Chondrocyte (in vitro differentiated cells): ENCODE data around the gene HES5. TPM values are rescaled to one million over a fixed set of nuclear protein-coding genes. Genes with fewer than 3 reads are reported as not detected.
A peak's percentile ranks its signal among the peaks of the same experiment; 100 is the strongest.
"Not testable (repeated sequence)": the region's sequence is repeated elsewhere in the genome, so short reads cannot be mapped to it uniquely, and the experiment has no call there.

Experiments
- DNase-seq: peaks from one replicate; pipeline ENCODE4 v3.0.0; 2021; ENCODE audit warnings: mixed read lengths, low spot score
- H3K27ac Mint-ChIP-seq: one replicate; pipeline ENCODE4 v1.8.0; 2021; ENCODE audit warnings: mild to moderate bottlenecking, moderate library complexity, mixed read lengths; ENCODE audit not compliant: unreplicated experiment
- H3K27me3 Mint-ChIP-seq: 2 replicates; pipeline ENCODE4 v1.8.0; 2021; ENCODE audit warnings: low read depth, mixed read lengths
- H3K36me3 Mint-ChIP-seq: 2 replicates; pipeline ENCODE4 v1.8.0; 2021; ENCODE audit warnings: low read depth, mixed read lengths
- H3K4me1 Mint-ChIP-seq: 2 replicates; pipeline ENCODE4 v1.8.0; 2021; ENCODE audit warnings: low read depth, mild to moderate bottlenecking, mixed read lengths
- H3K4me3 Mint-ChIP-seq: one replicate; pipeline ENCODE4 v1.8.0; 2021; ENCODE audit warnings: mild to moderate bottlenecking, moderate library complexity, mixed read lengths; ENCODE audit not compliant: unreplicated experiment
- H3K9me3 Mint-ChIP-seq: 2 replicates; pipeline ENCODE4 v1.8.0; 2021; ENCODE audit warnings: low read depth, mixed read lengths
- CTCF ChIP-seq: fragments of 200-600 bp; sonication (generic); IDR thresholded peaks from 2 replicates; pipeline ENCODE4 v1.5.0; 2021; ENCODE audit warnings: antibody characterized with exemption, mild to moderate bottlenecking, moderate library complexity
- total RNA-seq: library from RNA; stranded (reverse); gene quantifications from 3 replicates; pipeline ENCODE4 v1.2.1, GENCODE V29; 2021

Gene HES5
- total RNA-seq, 1 donor from 2014 or later, result not detected

- no peak for DNase-seq
- no peaks in the 10 kb centered on the region for H3K9me3 Mint-ChIP-seq
- H3K36me3 Mint-ChIP-seq, result no peaks in the 10 kb centered on the region
- peak within 1 kb of the TSS; percentile 6 for H3K27ac Mint-ChIP-seq
- no peaks in the 10 kb centered on the region for H3K27me3 Mint-ChIP-seq
- peaks cover 12% of the 10 kb centered on the region for H3K4me1 Mint-ChIP-seq
- peak; percentile 35 for TF ChIP-seq CTCF
- H3K4me3 Mint-ChIP-seq, result peak within 1 kb of the TSS; percentile 65
These were observed 26.2 kb upstream of the HES5 start, which contains the start of gene TNFRSF14 for GRCh38 chr1:2556277-2556677. TSS of gene TNFRSF14 (plus strand) at chr1:2556371. CDS start at chr1:2556665, 294 bp downstream.

GRCh38 chr1:2555634-2556276 lies 25.7 kb upstream of the HES5 start:
- Mint-ChIP-seq H3K27me3 (no peaks in the 10 kb centered on the region), H3K9me3 (no peaks in the 10 kb centered on the region), H3K4me1 (peaks cover 12% of the 10 kb centered on the region), H3K36me3 (no peaks in the 10 kb centered on the region), H3K4me3 (peak overlapping the region; percentile 65), H3K27ac (no peak overlapping the region)
- no peak for TF ChIP-seq CTCF
- no peak for DNase-seq

- peak; percentile 69 for TF ChIP-seq CTCF
- H3K9me3 Mint-ChIP-seq, result no peaks in the 10 kb centered on the region
- H3K27ac Mint-ChIP-seq, result no peak overlapping the region
- no peak overlapping the region for H3K4me3 Mint-ChIP-seq
- no peak for DNase-seq
- peaks cover 12% of the 10 kb centered on the region for H3K4me1 Mint-ChIP-seq
- no peaks in the 10 kb centered on the region for H3K36me3 Mint-ChIP-seq
- no peaks in the 10 kb centered on the region for H3K27me3 Mint-ChIP-seq
These were observed 24.7 kb upstream of the HES5 start for GRCh38 chr1:2554621-2555387.

GRCh38 chr1:2553871-2554620 lies 24.0 kb upstream of the HES5 start:
- DNase-seq, result no peak
- Mint-ChIP-seq H3K9me3 (no peaks in the 10 kb centered on the region), H3K27ac (no peak overlapping the region), H3K4me3 (no peak overlapping the region), H3K36me3 (no peaks in the 10 kb centered on the region), H3K27me3 (no peaks in the 10 kb centered on the region), H3K4me1 (peaks cover 12% of the 10 kb centered on the region)
- TF ChIP-seq CTCF, result no peak

- not testable (repeated sequence) for H3K27me3 Mint-ChIP-seq, DNase-seq
- H3K4me1 Mint-ChIP-seq, result peaks cover 12% of the 10 kb centered on the region
These were observed 23.0 kb upstream of the HES5 start for GRCh38 chr1:2553076-2553475.

More at GRCh38 chr1:2553076-2553475, 23.0 kb upstream of the HES5 start:
- not testable (repeated sequence) for H3K27ac Mint-ChIP-seq, H3K36me3 Mint-ChIP-seq, H3K9me3 Mint-ChIP-seq, H3K4me3 Mint-ChIP-seq
